Stomach (tissue), 9 donors: ENCODE measurements around the gene ITSN2. TPM values are rescaled to one million over a fixed set of nuclear protein-coding genes. Genes with fewer than 3 reads are reported as not detected.

Source experiments
- DNase-seq, 2 donors: peaks; one replicate each; pipeline versions ENCODE4 v3.0.0 to v3.0.0-alpha.2; 2013 to 2019
- H3K27ac ChIP-seq, 5 donors: fragments of 200-600 bp in 4 of 5; sonication (generic) in 4 of 5; one replicate each; pipeline ENCODE4 v1.5.1; 2013 to 2019; ENCODE audit warnings: mild to moderate bottlenecking in 1 of 5, moderate library complexity in 1 of 5
- H3K27me3 ChIP-seq, 3 donors: fragments of 200-600 bp; sonication (generic); one replicate each; pipeline ENCODE4 v1.5.1; 2017 to 2019; ENCODE audit warnings: mixed run types in 1 of 3
- H3K36me3 ChIP-seq, 4 donors: fragments of 200-600 bp; sonication (generic); 1 replicate in 3 of 4; 2 replicates in 1 of 4; pipeline ENCODE4 v1.5.1; 2016 to 2019
- H3K4me1 ChIP-seq, 4 donors: fragments of 200-600 bp; sonication (generic); one replicate each; pipeline ENCODE4 v1.5.1; 2016 to 2019
- H3K4me3 ChIP-seq, 4 donors: fragments of 200-600 bp; sonication (generic) in 3 of 4; one replicate each; pipeline ENCODE4 v1.5.1; 2016 to 2019; ENCODE audit warnings: mild to moderate bottlenecking in 1 of 4
- H3K9me3 ChIP-seq, 4 donors: fragments of 200-600 bp; sonication (generic); one replicate each; pipeline ENCODE4 v1.5.1; 2016 to 2019
- EP300 ChIP-seq: sonication (generic); formaldehyde crosslinking; IDR thresholded peaks from one replicate; pipeline ENCODE4 v1.6.1; 2017; ENCODE audit warnings: antibody characterized with exemption
- POLR2A ChIP-seq, 4 donors: fragments of 450-650 bp; IDR thresholded peaks; one replicate each; pipeline ENCODE4 v1.6.1; 2016; ENCODE audit warnings: antibody characterized with exemption in 4 of 4, control low read depth in 2 of 4, mild to moderate bottlenecking in 1 of 4, moderate library complexity in 1 of 4
- POLR2AphosphoS5 ChIP-seq, 3 donors: sonication (generic); formaldehyde crosslinking; IDR thresholded peaks; one replicate each; pipeline ENCODE4 v1.6.1; 2016; ENCODE audit warnings: antibody characterized with exemption in 3 of 3
- WGBS, 5 donors: extraction: QIAGEN DNeasy Blood & Tissue Kit in 3 of 5; methylation state at CpG; one replicate each; pipeline versions ENCODE4 v1.1.5 to v1.1.7; 2013 to 2018; 5-methylcytosine and 5-hydroxymethylcytosine counted together
- intact Hi-C: fragments of 100-400 bp; cut with DNase I; formaldehyde crosslinking; loops from one replicate; pipeline ENCODE4 v1.15.1; 2023; ENCODE audit warnings: low total_unique reads
- polyA plus RNA-seq, 3 donors: library from polyadenylated mRNA; stranded (reverse); fragments of 200-250 nt; gene quantifications; one replicate each; pipeline ENCODE4 v1.2.3, GENCODE V29; 2013
- total RNA-seq, 5 donors: library from RNA; depleted of rRNA; stranded (reverse); fragments of >200 nt; gene quantifications; one replicate each; pipeline versions ENCODE4 v1.1.0 to v1.2.3, GENCODE V29; 2014 to 2016
- TF ChIP-seq, protein P1 (sequence below), 7 experiments: fragments of 450-650 bp in 4 of 7; fragments of 200-600 bp in 3 of 7; sonication (generic) in 3 of 7; IDR thresholded peaks; one replicate each; pipeline ENCODE4 v1.5.1; 2016 to 2019; ENCODE audit warnings: antibody characterized with exemption in 7 of 7, control low read depth in 2 of 7, mild to moderate bottlenecking in 1 of 7
- donor health status: healthy with polysubstance abuse.
- donor health status: Bipolar disorder and iron deficiency.
- donor health status: healthy.

Gene ITSN2
- total and polyA plus RNA-seq, 8 donors = 14.6 to 216 (median 44.9) TPM

DNA sequence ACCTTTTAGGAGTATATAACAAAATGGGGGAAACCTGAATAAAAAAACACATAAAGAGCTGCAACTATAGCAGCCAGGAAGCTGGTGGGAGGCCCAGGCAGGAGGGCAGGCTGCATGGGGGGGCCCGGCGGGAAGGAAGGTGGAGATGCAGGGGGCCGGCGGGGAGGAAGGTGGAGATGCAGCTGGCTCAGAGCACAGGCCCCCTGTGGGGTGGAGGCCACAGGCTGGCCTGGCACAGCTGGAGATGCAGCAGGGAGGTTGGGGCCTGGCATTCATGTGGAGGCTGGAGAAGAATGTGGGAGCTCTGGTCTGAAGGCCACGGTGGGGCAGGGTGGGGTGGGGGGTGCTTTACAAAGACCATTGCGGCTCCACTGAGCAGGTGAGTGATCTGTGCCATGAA lies 154.1 kb downstream of the ITSN2 start:
- Histone ChIP-seq H3K4me3 (no peak overlapping the region), H3K27me3 (no peaks in the 10 kb centered on the region), H3K36me3 (peaks cover 51 to 100% (median 98%) of the 10 kb centered on the region in 4 donors), H3K27ac (no peak overlapping the region), H3K9me3 (no peaks in the 10 kb centered on the region), H3K4me1 (no peaks in the 10 kb centered on the region)
- no peak for TF ChIP-seq POLR2AphosphoS5 (IDR thresholded peaks at IDR 0.05)
- TF ChIP-seq POLR2A (IDR thresholded peaks at IDR 0.05) = no peak
- TF ChIP-seq, protein P1, sequence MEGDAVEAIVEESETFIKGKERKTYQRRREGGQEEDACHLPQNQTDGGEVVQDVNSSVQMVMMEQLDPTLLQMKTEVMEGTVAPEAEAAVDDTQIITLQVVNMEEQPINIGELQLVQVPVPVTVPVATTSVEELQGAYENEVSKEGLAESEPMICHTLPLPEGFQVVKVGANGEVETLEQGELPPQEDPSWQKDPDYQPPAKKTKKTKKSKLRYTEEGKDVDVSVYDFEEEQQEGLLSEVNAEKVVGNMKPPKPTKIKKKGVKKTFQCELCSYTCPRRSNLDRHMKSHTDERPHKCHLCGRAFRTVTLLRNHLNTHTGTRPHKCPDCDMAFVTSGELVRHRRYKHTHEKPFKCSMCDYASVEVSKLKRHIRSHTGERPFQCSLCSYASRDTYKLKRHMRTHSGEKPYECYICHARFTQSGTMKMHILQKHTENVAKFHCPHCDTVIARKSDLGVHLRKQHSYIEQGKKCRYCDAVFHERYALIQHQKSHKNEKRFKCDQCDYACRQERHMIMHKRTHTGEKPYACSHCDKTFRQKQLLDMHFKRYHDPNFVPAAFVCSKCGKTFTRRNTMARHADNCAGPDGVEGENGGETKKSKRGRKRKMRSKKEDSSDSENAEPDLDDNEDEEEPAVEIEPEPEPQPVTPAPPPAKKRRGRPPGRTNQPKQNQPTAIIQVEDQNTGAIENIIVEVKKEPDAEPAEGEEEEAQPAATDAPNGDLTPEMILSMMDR (IDR thresholded peaks at IDR 0.05) = no peak
- TF ChIP-seq EP300 = no peak
- no peak for DNase-seq
- intact Hi-C loops = no loop called here
- WGBS, 5 donors = 87 to 98% (median 96%) methylated on average over 5 to 6 of the region's 6 CpGs

DNA sequence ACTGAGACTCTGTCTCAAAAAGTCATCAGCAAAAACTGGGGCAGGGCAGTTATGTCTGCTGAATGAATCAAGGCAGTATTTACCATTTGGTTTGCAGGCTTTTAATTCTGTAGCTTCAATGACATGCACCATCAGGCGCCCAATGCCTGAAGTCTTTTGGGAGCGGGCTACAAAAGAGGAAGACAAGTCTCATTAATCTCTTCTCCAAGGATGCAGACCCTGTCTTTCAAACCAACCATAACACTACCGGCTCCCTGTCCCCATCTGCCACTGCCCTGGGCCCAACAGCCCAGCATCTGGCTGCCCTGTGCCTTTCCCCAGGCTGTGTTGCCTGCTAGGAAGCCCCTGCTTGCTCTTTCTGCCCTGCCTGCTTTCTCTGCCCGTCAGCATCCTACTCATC lies 155.2 kb downstream of the ITSN2 start:
- intact Hi-C loops = no loop called here
- H3K4me1 ChIP-seq = no peaks in the 10 kb centered on the region
- no peak overlapping the region for H3K27ac ChIP-seq
- H3K4me3 ChIP-seq = no peak overlapping the region
- peaks cover 40 to 99% (median 93%) of the 10 kb centered on the region in 4 donors for H3K36me3 ChIP-seq
- DNase-seq = no peak
- TF ChIP-seq POLR2A (IDR thresholded peaks at IDR 0.05) = no peak
- no peak for TF ChIP-seq POLR2AphosphoS5 (IDR thresholded peaks at IDR 0.05)
- TF ChIP-seq, protein P1 (IDR thresholded peaks at IDR 0.05) = no peak
- no peak for TF ChIP-seq EP300
- no peaks in the 10 kb centered on the region for H3K9me3 ChIP-seq
- H3K27me3 ChIP-seq = no peaks in the 10 kb centered on the region
- WGBS, 5 donors = 90 to 97% (median 93%) methylated on average over 4 of the region's 4 CpGs

DNA sequence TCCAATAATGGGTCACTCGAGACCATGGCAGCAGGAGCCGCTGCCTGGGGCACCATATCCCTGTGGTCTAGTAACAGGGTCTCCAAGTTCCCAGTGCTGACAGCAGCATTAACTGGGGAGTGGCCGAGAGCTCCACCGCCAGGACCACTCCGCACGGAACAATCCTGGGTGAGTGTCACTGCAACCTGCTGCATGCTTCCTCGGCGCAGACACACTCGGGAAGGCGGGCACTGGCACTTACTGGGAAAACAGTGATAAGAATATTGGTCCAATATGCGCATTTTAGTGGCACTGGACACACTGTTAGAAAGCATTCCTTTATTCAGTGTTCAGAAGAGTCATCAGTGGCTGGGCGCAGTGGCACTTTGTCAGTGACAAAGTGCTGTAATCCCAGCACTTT lies 155.8 kb downstream of the ITSN2 start:
- intact Hi-C loops = no loop called here
- Histone ChIP-seq H3K4me1 (no peaks in the 10 kb centered on the region), H3K27me3 (no peaks in the 10 kb centered on the region), H3K36me3 (peaks cover 34 to 97% (median 87%) of the 10 kb centered on the region in 4 donors), H3K27ac (no peak overlapping the region), H3K4me3 (no peak overlapping the region), H3K9me3 (no peaks in the 10 kb centered on the region)
- TF ChIP-seq EP300 = no peak
- 94 to 97% (median 96%) methylated on average over 9 to 12 of the region's 12 CpGs for WGBS, 5 donors
- no peak for DNase-seq

DNA sequence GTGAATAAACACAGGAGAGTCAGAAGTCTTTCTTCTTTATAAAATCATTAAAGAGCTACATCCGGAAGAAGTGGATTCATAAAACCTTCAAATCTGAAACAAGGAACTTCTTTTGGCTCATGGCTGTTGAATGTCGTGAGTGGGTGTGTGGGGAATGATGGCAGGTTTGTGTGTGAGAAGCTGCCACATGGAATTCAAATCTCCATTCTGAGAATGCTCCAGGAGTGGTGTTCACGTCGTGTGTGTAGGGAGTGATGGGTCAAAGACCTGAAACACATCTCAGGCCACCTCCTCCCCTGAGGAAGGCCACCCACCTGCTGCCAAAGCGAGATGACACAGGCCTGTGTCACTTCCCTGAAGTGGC lies 156.6 kb downstream of the ITSN2 start:
- peaks cover 26 to 90% (median 80%) of the 10 kb centered on the region in 4 donors for H3K36me3 ChIP-seq
- no peak for TF ChIP-seq POLR2AphosphoS5 (IDR thresholded peaks at IDR 0.05)
- no peak for TF ChIP-seq EP300
- no peak for TF ChIP-seq POLR2A (IDR thresholded peaks at IDR 0.05)
- TF ChIP-seq, protein P1 (IDR thresholded peaks at IDR 0.05) = no peak
- H3K4me1 ChIP-seq = no peaks in the 10 kb centered on the region
- H3K9me3 ChIP-seq = no peaks in the 10 kb centered on the region
- DNase-seq = no peak
- 80 to 91% (median 85%) methylated on average over 5 of the region's 5 CpGs for WGBS, 5 donors
- no peaks in the 10 kb centered on the region for H3K27me3 ChIP-seq
- H3K4me3 ChIP-seq = no peak overlapping the region
- no peak overlapping the region for H3K27ac ChIP-seq
- intact Hi-C loops = no loop called here

DNA sequence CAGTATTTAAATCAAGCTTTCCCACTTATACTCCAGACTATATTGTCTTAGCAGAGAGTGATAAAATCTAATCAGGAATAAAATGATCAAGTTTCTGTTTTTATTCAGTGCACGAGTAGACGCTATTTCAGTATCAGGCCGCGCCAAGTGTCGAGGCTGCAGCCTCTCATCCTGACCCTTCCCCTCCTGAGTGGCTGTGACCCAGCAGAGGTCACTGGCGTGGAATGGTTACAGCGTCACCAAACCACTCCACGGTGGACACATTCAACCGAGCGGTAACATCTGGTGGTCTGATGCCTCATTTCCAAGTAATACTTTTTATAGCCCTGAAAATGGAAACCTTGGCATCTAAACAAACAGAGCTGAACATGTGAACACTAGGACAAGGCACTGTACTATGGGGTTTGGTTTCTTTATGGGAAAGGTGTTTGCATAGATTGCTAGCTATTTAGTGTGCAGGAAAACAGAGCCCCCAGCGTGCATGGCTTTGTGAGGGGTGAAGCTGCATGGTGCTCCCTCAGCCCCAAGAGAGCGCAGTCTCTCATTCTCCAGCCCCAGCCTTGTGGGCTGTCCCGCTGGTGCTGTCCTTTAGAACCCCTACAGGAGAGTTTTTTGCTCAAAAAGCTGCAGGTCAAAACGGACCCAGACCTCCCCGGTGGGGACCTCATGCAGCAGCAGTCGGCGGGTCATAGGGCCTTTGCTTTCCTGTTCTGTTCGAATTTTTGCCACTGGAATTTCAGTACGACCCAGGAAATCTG lies 157.1 kb downstream of the ITSN2 start:
- no peak overlapping the region for H3K27ac ChIP-seq
- no peak overlapping the region for H3K4me3 ChIP-seq
- intact Hi-C loops = no loop called here
- no peak for DNase-seq
- TF ChIP-seq POLR2AphosphoS5 (IDR thresholded peaks at IDR 0.05) = no peak
- TF ChIP-seq, protein P1 (IDR thresholded peaks at IDR 0.05) = no peak
- H3K4me1 ChIP-seq = no peaks in the 10 kb centered on the region
- WGBS, 5 donors = 82 to 85% (median 84%) methylated on average over 19 of the region's 19 CpGs
- no peaks in the 10 kb centered on the region for H3K9me3 ChIP-seq
- H3K36me3 ChIP-seq = peaks cover 21 to 84% (median 74%) of the 10 kb centered on the region in 4 donors
- H3K27me3 ChIP-seq = no peaks in the 10 kb centered on the region
